ENCODE data around the gene MPC1.

DNA sequence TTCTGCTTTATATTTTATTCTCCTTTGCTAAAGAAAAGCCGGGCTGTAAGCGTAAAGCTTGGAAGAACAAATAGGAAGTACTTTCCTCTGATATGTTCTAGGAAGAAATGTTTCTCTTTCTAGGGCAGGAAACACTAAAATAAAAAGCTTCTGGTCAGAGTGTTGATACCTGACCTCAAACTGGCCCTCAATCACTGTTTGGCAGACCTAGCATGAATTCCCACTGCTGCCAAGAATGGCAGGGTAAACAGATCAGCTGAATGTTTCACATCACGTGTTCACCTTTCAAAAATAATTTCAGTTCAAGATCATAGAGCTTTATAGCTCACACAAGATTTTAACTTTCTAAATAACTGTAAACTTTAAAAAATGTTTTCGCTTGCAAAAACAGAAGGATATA is 2.9 kb downstream of the MPC1 start:
- TF ChIP-seq POLR2A (IDR thresholded peaks at IDR 0.05) (no peak), POLR2AphosphoS5 (IDR thresholded peaks at IDR 0.05) (no peak)
- TF ChIP-seq, protein P1, sequence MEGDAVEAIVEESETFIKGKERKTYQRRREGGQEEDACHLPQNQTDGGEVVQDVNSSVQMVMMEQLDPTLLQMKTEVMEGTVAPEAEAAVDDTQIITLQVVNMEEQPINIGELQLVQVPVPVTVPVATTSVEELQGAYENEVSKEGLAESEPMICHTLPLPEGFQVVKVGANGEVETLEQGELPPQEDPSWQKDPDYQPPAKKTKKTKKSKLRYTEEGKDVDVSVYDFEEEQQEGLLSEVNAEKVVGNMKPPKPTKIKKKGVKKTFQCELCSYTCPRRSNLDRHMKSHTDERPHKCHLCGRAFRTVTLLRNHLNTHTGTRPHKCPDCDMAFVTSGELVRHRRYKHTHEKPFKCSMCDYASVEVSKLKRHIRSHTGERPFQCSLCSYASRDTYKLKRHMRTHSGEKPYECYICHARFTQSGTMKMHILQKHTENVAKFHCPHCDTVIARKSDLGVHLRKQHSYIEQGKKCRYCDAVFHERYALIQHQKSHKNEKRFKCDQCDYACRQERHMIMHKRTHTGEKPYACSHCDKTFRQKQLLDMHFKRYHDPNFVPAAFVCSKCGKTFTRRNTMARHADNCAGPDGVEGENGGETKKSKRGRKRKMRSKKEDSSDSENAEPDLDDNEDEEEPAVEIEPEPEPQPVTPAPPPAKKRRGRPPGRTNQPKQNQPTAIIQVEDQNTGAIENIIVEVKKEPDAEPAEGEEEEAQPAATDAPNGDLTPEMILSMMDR (IDR thresholded peaks at IDR 0.05 in 8 of 11, conservative IDR thresholded peaks at IDR 0.05 in 3 of 11): no peak
